BJ (cell line): ENCODE data around the gene RNF133. TPM values are rescaled to one million over a fixed set of nuclear protein-coding genes. Genes with fewer than 3 reads are reported as not detected.

Experiments used
- CTCF ChIA-PET: fragments of 350-600 bp; formaldehyde crosslinking; extraction: SDS; loops from one replicate; lab custom pipeline; 2021; ENCODE audit warnings: antibody characterized with exemption, inconsistent platforms; lab: Yijun Ruan, JAX
- POLR2A ChIA-PET: fragments of 300-600 bp; sonication (Branson Sonifier 250); formaldehyde crosslinking; extraction: SDS; loops from one replicate; lab custom pipeline; 2021; ENCODE audit warnings: antibody characterized with exemption; lab: Charles Lee
- DNase-seq: peaks from one replicate; pipeline ENCODE4 v3.0.0-alpha.2; 2011; ENCODE audit warnings: low read depth
- H3K27me3 ChIP-seq: 2 replicates; pipeline ENCODE4 v1.6.0; 2011; ENCODE audit warnings: low read length; ENCODE audit not compliant: control insufficient read depth, insufficient read depth
- H3K36me3 ChIP-seq: 2 replicates; pipeline ENCODE4 v1.5.1; 2011; ENCODE audit warnings: low read length; ENCODE audit not compliant: control insufficient read depth, insufficient read depth
- H3K4me3 ChIP-seq: 2 replicates; pipeline ENCODE4 v1.5.1; 2011; ENCODE audit warnings: low read depth, mild to moderate bottlenecking, control low read depth, low read length
- CTCF ChIP-seq: IDR thresholded peaks from 2 replicates; pipeline ENCODE4 v1.5.1; 2011; ENCODE audit warnings: low read depth, mild to moderate bottlenecking, control low read depth, inconsistent platforms, low read length, moderate library complexity; ENCODE audit not compliant: insufficient read depth
- polyA plus RNA-seq: library from polyadenylated mRNA; depleted of rRNA; stranded (reverse); fragments of >200 nt; gene quantifications from 2 replicates; pipeline ENCODE4 v1.2.3, GENCODE V29; 2011

Gene RNF133
- polyA plus RNA-seq, 1 experiment = not detected

- ChIA-PET POLR2A (no interaction called here), CTCF (no interaction called here)
- H3K36me3 ChIP-seq = no peaks in the 10 kb centered on the region
- H3K4me3 ChIP-seq = no peak overlapping the region
- TF ChIP-seq CTCF = no peak
- no peaks in the 10 kb centered on the region for H3K27me3 ChIP-seq
- DNase-seq = no peak
These were observed 7.2 kb downstream of the RNF133 start for GRCh38 chr7:122691569-122692235.

- TF ChIP-seq CTCF = no peak
- Histone ChIP-seq H3K36me3 (no peaks in the 10 kb centered on the region), H3K4me3 (no peak overlapping the region), H3K27me3 (no peaks in the 10 kb centered on the region)
- POLR2A ChIA-PET = no interaction called here
- no peak for DNase-seq
- CTCF ChIA-PET = no interaction called here
These were observed 9.4 kb downstream of the RNF133 start for GRCh38 chr7:122689346-122690109.

GRCh38 chr7:122688400-122688998 lies 10.4 kb downstream of the RNF133 start:
- H3K36me3 ChIP-seq = no peaks in the 10 kb centered on the region
- ChIA-PET POLR2A (no interaction called here), CTCF (no interaction called here)
- TF ChIP-seq CTCF = no peak
- no peak overlapping the region for H3K4me3 ChIP-seq
- no peak for DNase-seq
- no peaks in the 10 kb centered on the region for H3K27me3 ChIP-seq

GRCh38 chr7:122686360-122686878 lies 12.5 kb downstream of the RNF133 start:
- DNase-seq = no peak
- ChIA-PET POLR2A (no interaction called here), CTCF (no interaction called here)
- Histone ChIP-seq H3K36me3 (no peaks in the 10 kb centered on the region), H3K4me3 (no peak overlapping the region), H3K27me3 (no peaks in the 10 kb centered on the region)
- TF ChIP-seq CTCF = no peak

- CTCF ChIA-PET = no interaction called here
These were observed 14.4 kb downstream of the RNF133 start for GRCh38 chr7:122684504-122684903.

More at GRCh38 chr7:122684504-122684903, 14.4 kb downstream of the RNF133 start:
- no peak for TF ChIP-seq CTCF
- DNase-seq = no peak
- no peak overlapping the region for H3K4me3 ChIP-seq
- POLR2A ChIA-PET = no interaction called here
- H3K36me3 ChIP-seq = no peaks in the 10 kb centered on the region
- no peaks in the 10 kb centered on the region for H3K27me3 ChIP-seq
